ENCODE measurements around the gene NFATC2. TPM values are rescaled to one million over a fixed set of nuclear protein-coding genes. Genes with fewer than 3 reads are reported as not detected.

Gene NFATC2
- total RNA-seq, 1 experiment from 2014 or later: not detected

GRCh38 chr20:51381557-51381956 is 161.0 kb downstream of the NFATC2 start:
- no peak overlapping the region for H3K27ac ChIP-seq
- no peak for DNase-seq
- no peaks in the 10 kb centered on the region for H3K4me1 ChIP-seq
- peaks cover 57% of the 10 kb centered on the region for H3K27me3 ChIP-seq
- H3K9me3 ChIP-seq (replicated peaks): no peaks in the 10 kb centered on the region
- H3K4me3 ChIP-seq: no peak overlapping the region
- no peaks in the 10 kb centered on the region for H3K36me3 ChIP-seq

- Histone ChIP-seq H3K4me3 (no peak overlapping the region), H3K4me1 (no peaks in the 10 kb centered on the region), H3K36me3 (no peaks in the 10 kb centered on the region), H3K27me3 (peaks cover 48% of the 10 kb centered on the region), H3K27ac (no peak overlapping the region), H3K9me3 (replicated peaks) (no peaks in the 10 kb centered on the region)
- no peak for DNase-seq
Observed at GRCh38 chr20:51380401-51381385, 161.8 kb downstream of the NFATC2 start.

GRCh38 chr20:51379601-51380341 is 162.7 kb downstream of the NFATC2 start:
- Histone ChIP-seq H3K27me3 (peaks cover 42% of the 10 kb centered on the region), H3K4me1 (no peaks in the 10 kb centered on the region), H3K36me3 (no peaks in the 10 kb centered on the region), H3K9me3 (replicated peaks) (no peaks in the 10 kb centered on the region), H3K4me3 (no peak overlapping the region), H3K27ac (no peak overlapping the region)
- DNase-seq: peak in 1 of 2 experiments; percentile 40

GRCh38 chr20:51378171-51378928 is 164.2 kb downstream of the NFATC2 start:
- Histone ChIP-seq H3K4me1 (no peaks in the 10 kb centered on the region; the same call in 1 of the 2 replicates), H3K27me3 (peaks cover 30% of the 10 kb centered on the region), H3K27ac (no peak overlapping the region), H3K36me3 (no peaks in the 10 kb centered on the region), H3K4me3 (no peak overlapping the region), H3K9me3 (replicated peaks) (no peaks in the 10 kb centered on the region)
- no peak for DNase-seq

GRCh38 chr20:51377132-51377531 is 165.4 kb downstream of the NFATC2 start:
- no peak for DNase-seq

GRCh38 chr20:51376111-51376510 is 166.4 kb downstream of the NFATC2 start:
- H3K36me3 ChIP-seq: no peaks in the 10 kb centered on the region
- H3K4me1 ChIP-seq: no peaks in the 10 kb centered on the region; the same call in 1 of the 2 replicates
- no peaks in the 10 kb centered on the region for H3K9me3 ChIP-seq (replicated peaks)
- no peak overlapping the region for H3K4me3 ChIP-seq
- H3K27ac ChIP-seq: no peak overlapping the region
- DNase-seq: no peak
- H3K27me3 ChIP-seq: peaks cover 12% of the 10 kb centered on the region; the same call in 1 of the 2 replicates

More at GRCh38 chr20:51377132-51377531, 165.4 kb downstream of the NFATC2 start:
- no peak overlapping the region for H3K4me3 ChIP-seq
- H3K27ac ChIP-seq: no peak overlapping the region
- no peaks in the 10 kb centered on the region; the same call in 1 of the 2 replicates for H3K4me1 ChIP-seq
- H3K27me3 ChIP-seq: peaks cover 20% of the 10 kb centered on the region
- no peaks in the 10 kb centered on the region for H3K36me3 ChIP-seq
- H3K9me3 ChIP-seq (replicated peaks): no peaks in the 10 kb centered on the region

GRCh38 chr20:51375561-51375960 is 167.0 kb downstream of the NFATC2 start:
- no peaks in the 10 kb centered on the region for H3K9me3 ChIP-seq (replicated peaks)
- no peak for DNase-seq
- H3K4me3 ChIP-seq: no peak overlapping the region
- no peaks in the 10 kb centered on the region; the same call in 1 of the 2 replicates for H3K4me1 ChIP-seq
- peaks cover 7% of the 10 kb centered on the region; the same call in 1 of the 2 replicates for H3K27me3 ChIP-seq
- H3K27ac ChIP-seq: no peak overlapping the region
- no peaks in the 10 kb centered on the region for H3K36me3 ChIP-seq

GRCh38 chr20:51374961-51375360 is 167.6 kb downstream of the NFATC2 start:
- Histone ChIP-seq H3K4me3 (no peak overlapping the region), H3K27me3 (peaks cover 4% of the 10 kb centered on the region; the same call in 1 of the 2 replicates), H3K27ac (no peak overlapping the region), H3K9me3 (replicated peaks) (no peaks in the 10 kb centered on the region), H3K4me1 (no peaks in the 10 kb centered on the region; the same call in 1 of the 2 replicates), H3K36me3 (no peaks in the 10 kb centered on the region)
- DNase-seq: no peak

- H3K4me3 ChIP-seq: no peak overlapping the region
- no peaks in the 10 kb centered on the region for H3K36me3 ChIP-seq
- peaks cover 4% of the 10 kb centered on the region; the same call in 1 of the 2 replicates for H3K27me3 ChIP-seq
- H3K9me3 ChIP-seq (replicated peaks): no peaks in the 10 kb centered on the region
- H3K27ac ChIP-seq: no peak overlapping the region
- H3K4me1 ChIP-seq: no peaks in the 10 kb centered on the region; the same call in 1 of the 2 replicates
- DNase-seq: no peak
Observed at GRCh38 chr20:51374456-51374830, 168.1 kb downstream of the NFATC2 start.

- no peak for DNase-seq
- Histone ChIP-seq H3K27ac (no peak overlapping the region), H3K4me3 (no peak overlapping the region)
Observed at GRCh38 chr20:51373713-51374455, 168.6 kb downstream of the NFATC2 start.

GRCh38 chr20:51372966-51373365 is 169.6 kb downstream of the NFATC2 start:
- no peak overlapping the region for H3K4me3 ChIP-seq
- H3K27ac ChIP-seq: no peak overlapping the region
- no peaks in the 10 kb centered on the region; the same call in 1 of the 2 replicates for H3K4me1 ChIP-seq
- no peak for DNase-seq
- no peaks in the 10 kb centered on the region for H3K9me3 ChIP-seq (replicated peaks)
- peaks cover 4% of the 10 kb centered on the region; the same call in 1 of the 2 replicates for H3K27me3 ChIP-seq
- H3K36me3 ChIP-seq: no peaks in the 10 kb centered on the region

More at GRCh38 chr20:51373713-51374455, 168.6 kb downstream of the NFATC2 start:
- H3K4me1 ChIP-seq: no peaks in the 10 kb centered on the region; the same call in 1 of the 2 replicates
- H3K27me3 ChIP-seq: peaks cover 4% of the 10 kb centered on the region; the same call in 1 of the 2 replicates
- no peaks in the 10 kb centered on the region for H3K9me3 ChIP-seq (replicated peaks)
- no peaks in the 10 kb centered on the region for H3K36me3 ChIP-seq

- H3K9me3 ChIP-seq (replicated peaks): no peaks in the 10 kb centered on the region
- no peak overlapping the region for H3K4me3 ChIP-seq
- H3K4me1 ChIP-seq: peaks cover 2% of the 10 kb centered on the region; the same call in 1 of the 2 replicates
- no peaks in the 10 kb centered on the region; the same call in 1 of the 2 replicates for H3K27me3 ChIP-seq
- H3K27ac ChIP-seq: no peak overlapping the region
- peak; percentile 67 to 81 for DNase-seq
- no peaks in the 10 kb centered on the region for H3K36me3 ChIP-seq
Observed at GRCh38 chr20:51372176-51372803, 170.2 kb downstream of the NFATC2 start.

GRCh38 chr20:51371720-51372119 is 170.8 kb downstream of the NFATC2 start:
- peaks cover 7% of the 10 kb centered on the region for H3K4me1 ChIP-seq
- no peaks in the 10 kb centered on the region; the same call in 1 of the 2 replicates for H3K27me3 ChIP-seq
- H3K27ac ChIP-seq: no peak overlapping the region
- no peak for DNase-seq
- H3K4me3 ChIP-seq: no peak overlapping the region
- no peaks in the 10 kb centered on the region for H3K9me3 ChIP-seq (replicated peaks)
- H3K36me3 ChIP-seq: no peaks in the 10 kb centered on the region
